PC-3 (cell line): ENCODE results near the gene GABBR1. TPM values are rescaled to one million over a fixed set of nuclear protein-coding genes. Genes with fewer than 3 reads are reported as not detected.

Source experiments
- ATAC-seq: fragments of 200-7000 bp; cut with Tn5 transposase; 2 replicates; pipeline ENCODE4 v1.9.1; 2020; ENCODE audit warnings: mild to moderate bottlenecking, moderate library complexity
- BruUV-seq: library from RNA; stranded (reverse); fragments of 400-500 nt; replicated peaks from 2 replicates; lab custom pipeline; 2021; lab: Mats Ljungman, UMichigan
- CTCF ChIA-PET: fragments of 300-600 bp; sonication (Branson Sonifier 250); formaldehyde crosslinking; loops from one replicate; lab custom pipeline; 2022; ENCODE audit warnings: antibody characterized with exemption; lab: Charles Lee
- POLR2A ChIA-PET: fragments of 300-600 bp; sonication (Branson Sonifier 250); formaldehyde crosslinking; loops from one replicate; lab custom pipeline; 2022; ENCODE audit warnings: antibody characterized with exemption; ENCODE audit not compliant: unreplicated experiment; lab: Charles Lee
- DNase-seq: peaks from one replicate; pipeline ENCODE4 v3.0.0-alpha.2; 2015
- H2AFZ ChIP-seq: fragments of 300-600 bp; sonication (generic); 2 replicates; pipeline ENCODE4 v1.6.0; 2016; ENCODE audit warnings: antibody characterized with exemption, low read length
- H3F3A ChIP-seq: fragments of 300-600 bp; sonication (generic); one replicate; pipeline ENCODE4 v1.6.0; 2017; ENCODE audit warnings: antibody characterized with exemption, low read length, control low read depth, mild to moderate bottlenecking; ENCODE audit not compliant: unreplicated experiment
- H3K27ac ChIP-seq: fragments of 300-600 bp; sonication (generic); 2 replicates; pipeline ENCODE4 v1.5.1; 2016; ENCODE audit warnings: mild to moderate bottlenecking, low read length
- H3K27me3 ChIP-seq: fragments of 300-600 bp; sonication (generic); 2 replicates; pipeline ENCODE4 v1.6.1; 2016; ENCODE audit warnings: low read length, mixed read lengths
- H3K36me3 ChIP-seq: fragments of 300-600 bp; sonication (generic); 2 replicates; pipeline ENCODE4 v1.6.1; 2016; ENCODE audit warnings: low read depth, mixed run types, low read length, mixed read lengths
- H3K4me1 ChIP-seq: fragments of 300-600 bp; sonication (generic); 2 replicates; pipeline ENCODE4 v1.5.1; 2016; ENCODE audit warnings: low read length; ENCODE audit not compliant: insufficient read depth
- H3K4me2 ChIP-seq: fragments of 300-600 bp; sonication (generic); 2 replicates; pipeline ENCODE4 v1.6.0; 2016; ENCODE audit warnings: low read length
- H3K4me3 ChIP-seq: fragments of 300-600 bp; sonication (generic); 2 replicates; pipeline ENCODE4 v1.5.1; 2016; ENCODE audit warnings: mild to moderate bottlenecking, low read length, mixed read lengths
- H3K79me2 ChIP-seq: fragments of 300-600 bp; sonication (generic); 2 replicates; pipeline ENCODE4 v1.6.1; 2017; ENCODE audit warnings: low read length, mixed read lengths
- H3K9ac ChIP-seq: fragments of 300-600 bp; sonication (generic); 2 replicates; pipeline ENCODE4 v1.6.0; 2016; ENCODE audit warnings: mild to moderate bottlenecking, low read length
- H3K9me2 ChIP-seq: fragments of 300-600 bp; sonication (generic); replicated peaks from 2 replicates; pipeline ENCODE4 v1.6.1; 2016; ENCODE audit warnings: mixed run types, low read length, mixed read lengths
- H3K9me3 ChIP-seq: fragments of 300-600 bp; sonication (generic); 2 replicates; pipeline ENCODE4 v1.6.1; 2016; ENCODE audit warnings: low read length, mixed read lengths
- H4K20me1 ChIP-seq: fragments of 300-600 bp; sonication (generic); 2 replicates; pipeline ENCODE4 v1.6.1; 2016; ENCODE audit warnings: low read length, mixed read lengths
- EZH2 ChIP-seq: fragments of 300-600 bp; sonication (generic); IDR thresholded peaks from one replicate; pipeline ENCODE4 v1.6.1; 2017; ENCODE audit warnings: antibody characterized with exemption, mild to moderate bottlenecking, low read length; ENCODE audit not compliant: unreplicated experiment
- EZH2phosphoT487 ChIP-seq: fragments of 300-600 bp; sonication (generic); IDR thresholded peaks from 2 replicates; pipeline ENCODE4 v1.6.1; 2018; ENCODE audit warnings: mild to moderate bottlenecking, antibody characterized with exemption, low read length, borderline replicate concordance
- intact Hi-C: fragments of 100-400 bp; cut with micrococcal nuclease; formaldehyde crosslinking; loops from 2 replicates; pipeline ENCODE4 v1.9.0; 2023
- total RNA-seq: library from RNA; depleted of rRNA; stranded (reverse); fragments of >200 nt; gene quantifications from 2 replicates; pipeline ENCODE4 v1.2.3, GENCODE V29; 2014
- TF ChIP-seq, protein P1 (sequence below): fragments of 300-600 bp; sonication (generic); conservative IDR thresholded peaks from 2 replicates; pipeline ENCODE4 v1.5.1; 2017; ENCODE audit warnings: antibody characterized with exemption, low read depth, mild to moderate bottlenecking, low read length

GABBR1 gene
- total RNA-seq, 1 experiment from 2014 or later, result 5.5 TPM

DNA sequence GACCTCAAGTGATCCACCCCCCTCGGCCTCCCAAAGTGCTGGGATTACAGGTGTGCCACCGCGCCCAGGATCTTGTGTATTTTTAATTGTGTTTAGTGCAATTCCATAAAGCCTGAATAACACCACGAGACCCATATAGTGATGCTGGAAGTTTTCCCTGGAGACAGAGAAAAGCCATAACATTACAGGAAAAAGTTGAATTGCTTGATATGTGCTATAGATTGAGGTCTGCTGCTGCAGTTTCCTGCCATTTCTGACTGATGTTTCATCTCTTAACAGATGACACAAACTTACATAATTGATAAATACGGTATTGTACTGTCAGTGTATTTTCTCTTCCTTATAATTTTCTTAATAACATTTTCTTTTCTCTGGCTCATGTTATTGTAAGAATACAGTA lies 66.1 kb downstream of the GABBR1 start:
- Histone ChIP-seq H2AFZ (no peak overlapping the region), H3K4me2 (no peak overlapping the region), H3K27ac (no peak overlapping the region), H4K20me1 (no peaks in the 10 kb centered on the region), H3K4me3 (no peak overlapping the region), H3K27me3 (peaks cover 68% of the 10 kb centered on the region), H3K9me2 (no peaks in the 10 kb centered on the region), H3K9ac (no peak overlapping the region), H3K9me3 (no peaks in the 10 kb centered on the region), H3K4me1 (no peaks in the 10 kb centered on the region), H3K36me3 (no peaks in the 10 kb centered on the region), H3F3A (no peaks in the 10 kb centered on the region), H3K79me2 (no peaks in the 10 kb centered on the region)
- TF ChIP-seq, protein P1, sequence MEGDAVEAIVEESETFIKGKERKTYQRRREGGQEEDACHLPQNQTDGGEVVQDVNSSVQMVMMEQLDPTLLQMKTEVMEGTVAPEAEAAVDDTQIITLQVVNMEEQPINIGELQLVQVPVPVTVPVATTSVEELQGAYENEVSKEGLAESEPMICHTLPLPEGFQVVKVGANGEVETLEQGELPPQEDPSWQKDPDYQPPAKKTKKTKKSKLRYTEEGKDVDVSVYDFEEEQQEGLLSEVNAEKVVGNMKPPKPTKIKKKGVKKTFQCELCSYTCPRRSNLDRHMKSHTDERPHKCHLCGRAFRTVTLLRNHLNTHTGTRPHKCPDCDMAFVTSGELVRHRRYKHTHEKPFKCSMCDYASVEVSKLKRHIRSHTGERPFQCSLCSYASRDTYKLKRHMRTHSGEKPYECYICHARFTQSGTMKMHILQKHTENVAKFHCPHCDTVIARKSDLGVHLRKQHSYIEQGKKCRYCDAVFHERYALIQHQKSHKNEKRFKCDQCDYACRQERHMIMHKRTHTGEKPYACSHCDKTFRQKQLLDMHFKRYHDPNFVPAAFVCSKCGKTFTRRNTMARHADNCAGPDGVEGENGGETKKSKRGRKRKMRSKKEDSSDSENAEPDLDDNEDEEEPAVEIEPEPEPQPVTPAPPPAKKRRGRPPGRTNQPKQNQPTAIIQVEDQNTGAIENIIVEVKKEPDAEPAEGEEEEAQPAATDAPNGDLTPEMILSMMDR, result no peak
- no peak for TF ChIP-seq EZH2
- TF ChIP-seq EZH2phosphoT487, result no peak
- ATAC-seq, result no peak
- BruUV-seq, result no TSS peak
- ChIA-PET CTCF (no interaction called here), POLR2A (no interaction called here)
- DNase-seq, result no peak
- intact Hi-C loops, result no loop called here

DNA sequence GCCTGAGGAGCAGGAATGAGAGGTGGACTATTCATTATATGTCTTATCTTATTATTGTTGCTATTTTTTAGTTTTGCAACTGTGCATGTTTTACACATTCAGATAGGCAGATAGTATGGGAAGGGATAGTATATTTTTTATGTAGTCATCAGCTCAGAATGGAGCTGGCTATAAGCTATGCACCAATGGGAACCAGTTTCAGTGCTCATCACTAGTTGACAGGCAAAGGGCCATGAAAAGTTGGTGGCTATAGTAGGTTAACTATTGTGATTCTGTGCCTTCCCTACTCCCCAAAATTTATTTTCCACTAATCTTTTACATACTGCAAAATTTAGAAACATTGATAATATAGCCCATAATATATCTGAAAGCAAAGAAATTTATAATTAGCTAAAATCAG lies 68.1 kb downstream of the GABBR1 start:
- ATAC-seq, result no peak
- Histone ChIP-seq H3K4me3 (no peak overlapping the region), H3K4me1 (no peaks in the 10 kb centered on the region), H3F3A (no peaks in the 10 kb centered on the region), H3K9ac (no peak overlapping the region), H3K36me3 (no peaks in the 10 kb centered on the region), H2AFZ (no peak overlapping the region), H3K27ac (no peak overlapping the region), H3K27me3 (peaks cover 64% of the 10 kb centered on the region), H3K9me3 (no peaks in the 10 kb centered on the region), H3K9me2 (no peaks in the 10 kb centered on the region), H3K79me2 (no peaks in the 10 kb centered on the region), H4K20me1 (no peaks in the 10 kb centered on the region), H3K4me2 (no peak overlapping the region)
- BruUV-seq, result no TSS peak
- TF ChIP-seq, protein P1, result no peak
- TF ChIP-seq EZH2 (no peak), EZH2phosphoT487 (no peak)
- POLR2A ChIA-PET, result no interaction called here
- CTCF ChIA-PET, result no interaction called here
- intact Hi-C loops, result no loop called here
- no peak for DNase-seq

DNA sequence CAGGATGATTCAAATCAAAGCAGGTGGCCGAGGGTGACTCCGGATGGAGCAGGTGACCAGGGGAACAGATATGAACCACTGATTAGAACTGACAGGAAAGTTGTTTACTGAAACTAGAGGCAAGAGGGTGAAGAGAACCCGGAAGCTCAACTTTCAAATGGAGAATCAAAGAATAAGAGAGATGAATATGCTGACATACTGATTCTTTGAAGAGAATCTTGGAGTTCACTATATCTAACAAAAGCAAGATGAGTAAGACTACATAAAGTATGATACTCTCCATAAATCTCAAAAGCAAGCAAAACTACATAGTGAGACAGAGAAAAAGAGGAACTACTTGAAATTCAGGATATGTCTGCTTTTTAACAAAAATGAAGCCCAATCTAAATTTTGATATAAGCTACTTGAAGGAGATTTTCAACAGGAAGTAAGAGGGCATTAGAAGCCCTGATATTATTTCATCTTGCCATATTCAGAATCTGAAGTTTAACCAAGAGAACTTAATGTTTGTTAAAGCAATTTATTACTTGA lies 69.5 kb downstream of the GABBR1 start:
- Histone ChIP-seq H3K9me3 (no peaks in the 10 kb centered on the region), H3K4me3 (no peak overlapping the region), H3K79me2 (no peaks in the 10 kb centered on the region), H3K27me3 (peaks cover 67% of the 10 kb centered on the region), H4K20me1 (no peaks in the 10 kb centered on the region), H3K4me2 (no peak overlapping the region), H3K9me2 (no peaks in the 10 kb centered on the region), H3F3A (no peaks in the 10 kb centered on the region), H2AFZ (no peak overlapping the region), H3K36me3 (no peaks in the 10 kb centered on the region), H3K27ac (no peak overlapping the region), H3K4me1 (no peaks in the 10 kb centered on the region), H3K9ac (no peak overlapping the region)
- POLR2A ChIA-PET, result no interaction called here
- CTCF ChIA-PET, result no interaction called here
- intact Hi-C loops, result no loop called here
- BruUV-seq, result no TSS peak
- TF ChIP-seq EZH2phosphoT487 (no peak), EZH2 (no peak)
- TF ChIP-seq, protein P1, result no peak
- ATAC-seq (no peak), DNase-seq (peak; percentile 14)
